Stimulated activated CD8-positive, alpha-beta memory T cell treated with anti-CD3 and anti-CD28 coated beads, Interleukin-2, amount 100 ng/mL, for 1 hour (primary cell): Measurements from ENCODE around the gene PDE9A.

Source experiments
- DNase-seq, 2 donors: peaks; one replicate each; pipeline ENCODE4 v3.0.0-alpha.2; 2020; ENCODE audit warnings: low read depth in 2 of 2

PDE9A gene

DNA sequence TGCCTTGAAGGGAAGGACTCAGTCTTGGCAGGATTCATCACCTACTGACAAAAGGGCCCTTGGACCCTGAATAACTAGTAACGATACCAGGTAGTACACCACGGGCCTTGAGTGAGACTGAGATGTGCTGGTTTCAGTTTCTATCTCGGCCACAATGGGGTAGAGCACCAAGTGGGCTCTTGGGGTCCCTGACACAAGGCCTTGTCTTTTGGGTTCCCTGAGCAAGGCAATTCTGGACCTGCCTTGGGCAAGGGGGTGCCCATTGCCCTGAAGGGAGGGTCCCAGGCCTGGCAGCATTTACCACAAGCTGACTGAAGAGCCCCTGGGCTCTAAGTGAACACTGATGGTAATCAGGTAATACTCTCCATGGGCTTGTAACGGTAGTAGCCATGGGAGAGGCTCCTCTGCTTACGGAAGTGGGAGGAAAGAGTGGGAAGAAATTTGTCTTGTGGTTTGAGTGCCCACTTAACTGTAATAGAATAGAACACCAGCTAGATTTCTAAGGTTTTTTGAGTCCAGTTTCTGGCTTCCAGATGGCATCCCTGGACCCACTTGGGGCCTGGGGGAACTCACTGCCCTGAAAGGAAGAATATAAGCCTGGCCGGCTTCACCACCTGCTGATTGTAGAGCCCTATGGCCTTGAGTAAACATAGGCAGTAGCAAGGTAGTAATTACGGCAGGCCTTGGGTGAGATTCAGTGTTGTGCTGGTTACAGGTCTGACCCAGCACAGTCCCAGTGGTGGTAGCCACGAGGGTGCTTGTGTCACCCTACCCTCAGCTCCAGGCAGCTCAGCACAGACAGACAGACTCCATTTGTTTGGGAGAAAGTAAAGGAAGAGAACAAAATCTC is 167.4 kb downstream of the PDE9A start:
- no peak for DNase-seq
